ENCODE measurements around the gene CTNND2. TPM values are rescaled to one million over a fixed set of nuclear protein-coding genes. Genes with fewer than 3 reads are reported as not detected.

The CTNND2 gene
- total RNA-seq, 2 experiments from 2014 or later = not detected

DNA sequence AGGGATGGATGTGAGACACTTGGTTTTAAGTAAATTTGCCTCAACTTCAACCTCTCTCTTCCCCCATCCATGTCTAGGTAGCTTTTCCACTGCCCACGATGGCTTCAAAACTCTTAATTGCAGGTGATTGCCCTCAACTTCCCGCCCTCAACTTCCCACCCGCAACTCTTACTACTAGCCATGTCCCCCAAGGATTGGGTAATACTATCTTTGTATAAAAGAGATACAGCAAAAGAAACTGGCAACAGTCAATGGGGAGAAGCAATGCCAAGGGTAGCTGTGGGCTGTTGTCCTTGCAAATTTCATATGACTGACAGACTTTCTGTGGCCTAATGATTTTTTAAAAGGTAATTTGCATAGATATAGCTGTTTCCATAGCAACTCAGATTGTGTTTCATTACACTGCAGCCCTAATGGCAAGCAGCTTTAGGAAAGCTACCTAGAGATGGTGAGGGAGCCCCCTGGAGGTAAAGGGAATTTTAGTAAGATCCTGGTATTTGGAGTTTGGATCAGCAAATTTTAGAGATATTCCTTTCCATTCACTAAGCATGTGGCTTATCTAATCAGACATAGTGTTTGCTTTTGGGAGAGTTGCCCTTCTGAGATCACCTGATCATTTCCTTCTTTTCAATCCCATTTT, 721.7 kb downstream of the CTNND2 start:
- peaks cover 6% of the 10 kb centered on the region for H3K4me1 Mint-ChIP-seq (ENCODE audit: low read depth)
- no peaks in the 10 kb centered on the region for H3K9me3 Mint-ChIP-seq
- intact Hi-C loops (cut with micrococcal nuclease) = loop anchor here (1.0 to 2.0 kb wide), 3 partner anchors 194 to 487 kb away; no protein-coding TSS in a partner anchor
- H3K36me3 Mint-ChIP-seq (ENCODE audit: low read depth) = no peaks in the 10 kb centered on the region
- peaks cover 2% of the 10 kb centered on the region for H3K27me3 Mint-ChIP-seq (ENCODE audit: low read depth)
- CTCF ChIA-PET = interaction anchor here (1.8 kb wide), 1 partner anchor 194 kb away, joined by 8 read pairs; no protein-coding TSS in a partner anchor
- H3K27ac Mint-ChIP-seq = no peak overlapping the region
- DNase-seq = no peak
- H3K4me3 Mint-ChIP-seq = no peak overlapping the region

DNA sequence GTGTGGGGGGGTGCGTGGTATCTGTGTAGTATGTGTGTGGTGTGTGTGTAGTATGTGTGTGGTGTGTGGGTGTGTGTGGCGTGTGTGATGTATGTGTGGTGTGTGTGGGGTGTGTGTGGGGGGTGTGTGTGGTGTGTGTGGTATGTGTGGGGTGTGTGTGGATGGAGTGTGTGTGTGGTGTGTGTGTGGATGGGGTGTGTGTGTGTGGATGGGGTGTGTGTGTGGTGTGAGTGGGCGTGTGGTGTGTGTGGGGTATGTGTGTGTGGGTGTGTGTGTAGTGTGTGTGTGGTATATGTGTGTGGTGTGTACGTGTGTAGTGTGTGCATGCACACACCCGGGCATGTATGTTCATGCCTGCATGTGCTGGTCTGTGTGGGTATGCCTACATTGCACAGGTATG, 722.3 kb downstream of the CTNND2 start:
- Mint-ChIP-seq H3K27me3 (ENCODE audit: low read depth) (peaks cover 2% of the 10 kb centered on the region), H3K4me1 (ENCODE audit: low read depth) (peaks cover 6% of the 10 kb centered on the region), H3K9me3 (no peaks in the 10 kb centered on the region), H3K4me3 (no peak overlapping the region), H3K36me3 (ENCODE audit: low read depth) (no peaks in the 10 kb centered on the region), H3K27ac (no peak overlapping the region)
- DNase-seq = no peak
- CTCF ChIA-PET = interaction anchor here (1.8 kb wide), 1 partner anchor 193 kb away, joined by 8 read pairs; no protein-coding TSS in a partner anchor
- intact Hi-C loops (cut with micrococcal nuclease) = loop anchor here (1.0 to 2.0 kb wide), 3 partner anchors 194 to 487 kb away; no protein-coding TSS in a partner anchor

DNA sequence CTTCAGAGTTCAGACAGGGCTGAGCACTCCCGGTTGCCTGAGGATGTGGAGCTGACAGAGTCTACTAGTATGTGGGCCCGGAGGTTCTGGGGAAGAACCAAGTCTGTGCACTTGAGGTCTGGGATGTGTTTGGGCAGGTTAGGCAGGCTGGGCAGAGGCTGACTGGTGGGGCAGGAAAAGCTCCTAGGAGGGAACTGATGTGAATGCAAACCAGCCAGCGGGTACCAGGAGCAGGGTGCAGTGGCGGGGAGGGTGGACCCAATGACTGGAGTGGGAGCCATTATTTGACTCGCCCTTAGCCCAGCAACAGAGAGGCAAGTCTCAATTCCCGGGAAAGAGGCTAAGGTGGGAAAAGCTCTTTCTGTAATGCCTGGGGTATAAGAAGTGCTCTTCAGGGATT, 723.4 kb downstream of the CTNND2 start:
- H3K4me3 Mint-ChIP-seq = no peak overlapping the region
- CTCF ChIA-PET = no interaction called here
- H3K27me3 Mint-ChIP-seq (ENCODE audit: low read depth) = peaks cover 5% of the 10 kb centered on the region
- peaks cover 6% of the 10 kb centered on the region for H3K4me1 Mint-ChIP-seq (ENCODE audit: low read depth)
- H3K9me3 Mint-ChIP-seq = no peaks in the 10 kb centered on the region
- H3K27ac Mint-ChIP-seq = no peak overlapping the region
- H3K36me3 Mint-ChIP-seq (ENCODE audit: low read depth) = no peaks in the 10 kb centered on the region
- intact Hi-C loops (cut with micrococcal nuclease) = no loop called here
- DNase-seq = no peak

DNA sequence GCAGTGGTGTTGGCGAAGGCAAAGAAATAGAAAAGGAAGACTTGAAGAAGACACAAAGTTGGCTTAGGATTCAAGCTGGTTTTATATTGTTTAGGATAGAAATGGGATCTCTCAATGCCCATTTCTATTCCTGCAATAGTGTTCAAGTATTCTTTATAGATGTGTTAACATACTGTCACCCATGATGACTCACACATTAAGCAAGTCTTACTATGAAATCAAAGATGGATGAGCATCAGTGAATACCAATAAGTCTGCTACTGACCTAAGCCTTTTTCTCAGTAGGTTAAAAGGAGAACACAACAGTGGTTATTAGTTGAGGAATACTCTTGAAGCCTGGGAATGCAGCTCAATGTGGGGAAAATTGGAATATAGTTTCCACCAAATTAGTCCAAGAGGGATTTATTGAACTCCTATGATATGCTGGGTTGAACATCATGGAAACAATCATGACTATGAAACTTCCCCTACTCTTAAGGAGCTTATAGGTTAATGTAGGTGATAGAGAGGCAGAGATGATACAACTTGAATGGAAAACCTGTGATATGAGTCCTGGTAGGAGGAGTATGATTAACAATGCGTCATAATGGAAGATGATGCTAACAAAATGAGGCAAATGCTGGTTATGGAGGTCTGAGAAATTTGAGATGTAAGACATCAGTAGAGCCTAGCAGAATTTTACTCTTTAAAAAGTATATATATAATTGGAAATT, 726.1 kb downstream of the CTNND2 start:
- Mint-ChIP-seq H3K27ac (no peak overlapping the region), H3K27me3 (ENCODE audit: low read depth) (peaks cover 8% of the 10 kb centered on the region), H3K4me3 (no peak overlapping the region), H3K9me3 (no peaks in the 10 kb centered on the region), H3K36me3 (ENCODE audit: low read depth) (no peaks in the 10 kb centered on the region), H3K4me1 (ENCODE audit: low read depth) (peaks cover 6% of the 10 kb centered on the region)
- CTCF ChIA-PET = no interaction called here
- no peak for DNase-seq
- intact Hi-C loops (cut with micrococcal nuclease) = loop anchor here (1.0 kb wide), 1 partner anchor 35 kb away; no protein-coding TSS in a partner anchor

DNA sequence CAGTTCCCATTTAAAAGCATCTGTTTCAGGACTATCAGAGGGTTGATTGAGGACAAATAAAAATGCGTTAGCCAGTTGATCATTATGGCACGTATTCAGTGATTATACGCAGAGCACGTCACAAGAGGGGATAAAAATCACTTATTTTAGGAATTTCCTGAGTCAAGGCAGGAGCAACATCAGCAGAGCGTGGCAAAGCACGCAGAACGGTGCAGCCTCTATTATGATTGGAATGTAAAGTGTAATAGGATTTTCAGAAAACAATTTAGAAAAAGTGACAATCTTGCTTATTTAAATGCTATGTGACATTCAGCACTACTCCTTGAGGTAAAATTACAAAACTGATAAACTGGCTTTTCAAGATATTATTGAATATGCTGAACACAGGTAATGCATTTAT, 729.7 kb downstream of the CTNND2 start:
- no peak overlapping the region for H3K4me3 Mint-ChIP-seq
- CTCF ChIA-PET = interaction anchor here (0.7 kb wide), 1 partner anchor 165 kb away, joined by 3 read pairs; no protein-coding TSS in a partner anchor
- intact Hi-C loops (cut with micrococcal nuclease) = no loop called here
- no peak overlapping the region for H3K27ac Mint-ChIP-seq
- H3K27me3 Mint-ChIP-seq (ENCODE audit: low read depth) = peaks cover 8% of the 10 kb centered on the region
- no peaks in the 10 kb centered on the region for H3K36me3 Mint-ChIP-seq (ENCODE audit: low read depth)
- no peak for DNase-seq
- H3K4me1 Mint-ChIP-seq (ENCODE audit: low read depth) = peaks cover 11% of the 10 kb centered on the region
- no peaks in the 10 kb centered on the region for H3K9me3 Mint-ChIP-seq

DNA sequence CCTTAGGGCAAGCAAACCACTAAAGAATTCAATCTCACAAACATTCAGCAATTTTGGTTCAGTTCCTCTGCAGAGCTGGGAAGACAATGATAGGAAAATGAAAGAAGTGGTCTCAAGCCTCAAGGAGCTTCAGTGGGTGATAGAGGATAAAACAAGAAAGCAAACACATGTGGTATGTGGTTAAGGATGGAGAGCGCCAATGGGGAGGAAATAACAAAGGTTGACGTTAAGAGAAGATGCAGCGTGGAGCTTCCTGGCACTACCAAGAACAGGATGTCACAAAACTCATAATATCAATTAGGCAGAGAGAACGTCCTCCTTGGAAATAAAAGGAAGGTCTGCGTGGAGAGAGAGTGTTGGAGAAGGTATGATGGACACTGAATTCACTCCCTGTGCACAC, 731.8 kb downstream of the CTNND2 start:
- no peaks in the 10 kb centered on the region for H3K9me3 Mint-ChIP-seq

DNA sequence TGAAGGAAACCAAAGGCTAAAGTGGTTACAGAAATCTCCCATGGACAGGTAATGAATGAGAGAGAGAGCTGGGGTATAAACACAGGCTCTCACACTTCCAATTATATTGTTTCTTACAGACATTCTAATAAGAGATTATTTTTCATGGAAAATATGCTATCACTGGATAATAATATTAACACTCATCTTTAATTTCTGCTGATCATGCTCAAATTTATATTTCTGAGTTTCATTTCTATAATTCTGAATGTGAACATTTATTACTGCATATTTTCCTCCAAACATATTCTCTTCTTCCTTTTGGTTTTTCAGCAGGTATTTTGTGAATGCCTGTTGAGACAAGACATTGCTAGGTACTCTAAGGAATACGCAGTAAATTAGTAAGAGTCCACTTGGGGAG, 733.0 kb downstream of the CTNND2 start:
- CTCF ChIA-PET = no interaction called here
- Mint-ChIP-seq H3K27me3 (ENCODE audit: low read depth) (peaks cover 13% of the 10 kb centered on the region), H3K9me3 (no peaks in the 10 kb centered on the region), H3K27ac (no peak overlapping the region), H3K4me1 (ENCODE audit: low read depth) (peaks cover 5% of the 10 kb centered on the region), H3K4me3 (no peak overlapping the region), H3K36me3 (ENCODE audit: low read depth) (no peaks in the 10 kb centered on the region)
- intact Hi-C loops (cut with micrococcal nuclease) = no loop called here
- no peak for DNase-seq

More for the DNA sequence above, 731.8 kb downstream of the CTNND2 start:
- H3K4me3 Mint-ChIP-seq = no peak overlapping the region
- CTCF ChIA-PET = no interaction called here
- H3K36me3 Mint-ChIP-seq (ENCODE audit: low read depth) = no peaks in the 10 kb centered on the region
- DNase-seq = no peak
- no peak overlapping the region for H3K27ac Mint-ChIP-seq
- intact Hi-C loops (cut with micrococcal nuclease) = no loop called here
- peaks cover 5% of the 10 kb centered on the region for H3K4me1 Mint-ChIP-seq (ENCODE audit: low read depth)
- peaks cover 14% of the 10 kb centered on the region for H3K27me3 Mint-ChIP-seq (ENCODE audit: low read depth)

DNA sequence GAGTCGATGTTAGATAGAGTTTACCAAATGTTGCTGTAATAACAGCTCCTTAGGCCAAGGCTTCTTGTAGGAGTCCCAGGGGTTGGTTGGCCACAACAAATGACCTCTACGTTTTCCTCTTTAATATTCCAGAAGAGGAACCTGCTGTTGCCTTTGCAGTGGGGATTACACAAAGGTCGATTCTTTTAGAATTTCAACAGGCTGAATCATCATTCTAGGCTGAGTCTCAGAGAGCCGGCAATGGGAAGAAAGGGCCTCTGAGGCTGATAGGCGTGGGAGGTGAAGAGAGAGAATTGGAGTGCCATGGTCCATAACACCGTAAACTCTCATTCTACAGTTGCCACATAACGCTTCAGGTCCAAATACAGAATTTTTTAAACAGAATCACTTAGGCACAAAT, 737.3 kb downstream of the CTNND2 start:
- Mint-ChIP-seq H3K27me3 (ENCODE audit: low read depth) (peaks cover 8% of the 10 kb centered on the region), H3K9me3 (no peaks in the 10 kb centered on the region), H3K27ac (no peak overlapping the region), H3K4me1 (ENCODE audit: low read depth) (no peaks in the 10 kb centered on the region), H3K4me3 (no peak overlapping the region), H3K36me3 (ENCODE audit: low read depth) (no peaks in the 10 kb centered on the region)
- intact Hi-C loops (cut with micrococcal nuclease) = no loop called here
- CTCF ChIA-PET = no interaction called here
- no peak for DNase-seq

DNA sequence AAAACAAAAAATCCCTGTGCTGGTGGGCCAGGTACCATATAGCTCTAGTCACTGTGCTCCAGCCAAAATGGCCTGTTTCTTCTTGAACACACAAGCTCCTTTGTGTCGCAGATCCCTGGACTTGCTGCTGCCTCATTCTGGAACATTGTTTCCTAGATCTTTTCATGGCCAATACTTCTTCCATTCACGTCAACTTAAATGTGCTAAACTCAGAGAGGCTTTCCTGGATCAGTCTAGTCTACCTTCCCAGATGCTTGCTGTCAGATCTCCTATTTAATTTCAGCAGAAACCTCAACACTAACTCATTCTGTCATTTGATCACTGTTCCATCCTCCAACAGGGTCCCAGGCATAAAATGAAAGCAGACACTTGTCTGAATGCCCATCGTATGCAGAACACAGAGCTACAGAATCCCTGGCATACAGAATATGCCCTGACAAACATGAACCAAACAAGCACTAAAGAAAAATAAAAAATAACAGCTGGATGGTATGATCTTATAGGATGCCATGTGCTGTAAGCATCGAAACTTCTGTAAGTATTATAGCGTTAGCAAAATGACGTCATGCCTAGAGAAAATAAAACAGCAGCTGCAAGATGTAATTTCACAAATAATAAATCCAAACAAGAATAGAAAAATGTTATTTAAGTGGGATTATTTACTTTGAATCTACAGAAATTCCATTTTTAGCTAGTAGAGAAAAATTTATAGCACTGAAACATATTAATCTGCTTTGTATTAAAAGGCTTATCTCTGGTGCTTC, 739.5 kb downstream of the CTNND2 start:
- no peaks in the 10 kb centered on the region for H3K9me3 Mint-ChIP-seq
- H3K4me1 Mint-ChIP-seq (ENCODE audit: low read depth) = no peaks in the 10 kb centered on the region
- CTCF ChIA-PET = no interaction called here
- H3K4me3 Mint-ChIP-seq = no peak overlapping the region
- peaks cover 8% of the 10 kb centered on the region for H3K27me3 Mint-ChIP-seq (ENCODE audit: low read depth)
- H3K36me3 Mint-ChIP-seq (ENCODE audit: low read depth) = no peaks in the 10 kb centered on the region
- DNase-seq = no peak
- intact Hi-C loops (cut with micrococcal nuclease) = no loop called here
- no peak overlapping the region for H3K27ac Mint-ChIP-seq

DNA sequence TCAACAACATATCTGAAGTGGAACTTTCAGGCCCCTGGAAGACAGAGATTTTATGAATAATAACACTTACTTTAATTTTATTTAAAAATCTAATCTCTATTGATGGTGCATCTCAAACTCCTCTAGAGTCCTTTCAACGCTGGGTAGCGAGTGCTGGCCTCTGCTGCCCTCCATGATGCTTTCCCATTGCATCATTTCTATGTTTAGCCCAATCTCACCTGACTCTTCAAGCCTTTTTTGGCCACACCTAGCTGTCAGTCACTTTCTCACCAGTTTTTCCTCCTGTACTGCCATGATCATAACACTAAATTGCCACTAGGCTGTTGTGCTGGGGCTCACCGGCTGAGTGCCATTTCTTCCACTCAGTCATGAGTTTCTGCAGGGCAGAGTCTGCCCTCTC, 747.1 kb downstream of the CTNND2 start:
- peaks cover 6% of the 10 kb centered on the region for H3K27me3 Mint-ChIP-seq (ENCODE audit: low read depth)
- no peaks in the 10 kb centered on the region for H3K9me3 Mint-ChIP-seq
- H3K4me3 Mint-ChIP-seq = no peak overlapping the region
- CTCF ChIA-PET = no interaction called here
- no peak overlapping the region for H3K27ac Mint-ChIP-seq
- DNase-seq = no peak
- intact Hi-C loops (cut with micrococcal nuclease) = no loop called here
- no peaks in the 10 kb centered on the region for H3K4me1 Mint-ChIP-seq (ENCODE audit: low read depth)
- H3K36me3 Mint-ChIP-seq (ENCODE audit: low read depth) = no peaks in the 10 kb centered on the region

DNA sequence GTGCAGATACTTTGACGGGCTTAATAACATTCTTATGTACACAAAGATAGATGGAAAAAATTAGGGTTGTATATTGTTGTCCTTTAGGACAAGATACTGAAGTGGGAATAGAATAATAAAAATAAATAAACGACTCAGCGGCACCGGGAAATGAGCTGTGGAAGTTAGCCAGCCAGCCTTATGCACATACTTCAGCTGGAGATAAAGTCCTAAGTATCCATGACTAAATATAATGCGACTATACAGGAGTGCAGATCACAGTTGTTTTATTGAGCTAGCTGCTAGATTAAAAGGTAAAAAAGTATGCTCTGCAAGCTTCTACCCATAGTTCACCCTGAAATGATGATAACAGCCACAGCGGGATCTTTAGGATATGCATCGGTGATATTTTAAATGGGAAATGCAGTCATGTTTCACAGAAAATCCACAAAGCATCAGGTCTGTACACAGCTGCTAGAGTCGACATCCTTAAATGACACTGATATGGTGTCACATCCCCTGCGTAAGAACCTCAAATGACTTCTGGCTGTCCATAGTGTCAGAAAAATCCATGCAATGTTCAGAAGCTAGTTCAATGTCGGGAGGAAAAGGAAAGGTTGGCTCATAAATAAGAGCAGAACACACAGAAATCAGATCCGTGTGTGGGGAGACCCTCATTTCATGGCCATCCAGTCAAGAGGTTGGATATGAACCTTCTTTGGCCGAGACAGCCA, 750.4 kb downstream of the CTNND2 start:
- no peak overlapping the region for H3K27ac Mint-ChIP-seq
- no peaks in the 10 kb centered on the region for H3K4me1 Mint-ChIP-seq (ENCODE audit: low read depth)
- no peaks in the 10 kb centered on the region for H3K9me3 Mint-ChIP-seq
- no peak for DNase-seq
- CTCF ChIA-PET = no interaction called here
- H3K36me3 Mint-ChIP-seq (ENCODE audit: low read depth) = no peaks in the 10 kb centered on the region
- H3K4me3 Mint-ChIP-seq = no peak overlapping the region
- peaks cover 6% of the 10 kb centered on the region for H3K27me3 Mint-ChIP-seq (ENCODE audit: low read depth)
- intact Hi-C loops (cut with micrococcal nuclease) = no loop called here

DNA sequence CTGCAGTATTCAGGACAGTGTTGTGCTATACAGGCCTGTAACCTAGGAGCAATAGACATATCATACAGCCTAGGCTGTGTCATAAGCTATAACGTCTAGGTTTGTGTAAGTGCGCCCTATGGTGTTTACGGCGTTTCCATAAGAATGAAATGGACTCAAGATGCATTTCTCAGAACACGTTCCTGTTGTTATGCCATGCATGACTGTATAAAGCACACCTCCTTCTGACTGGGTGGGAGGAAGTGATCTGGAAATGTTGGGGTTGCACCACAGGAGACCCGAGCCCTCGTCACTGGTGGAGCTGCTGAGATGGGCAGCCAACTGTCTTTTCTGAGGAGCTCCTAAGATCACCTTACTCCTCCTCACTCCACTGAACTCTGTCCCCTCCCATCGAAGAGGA, 751.9 kb downstream of the CTNND2 start:
- intact Hi-C loops (cut with micrococcal nuclease) = no loop called here
- Mint-ChIP-seq H3K4me1 (ENCODE audit: low read depth) (no peaks in the 10 kb centered on the region), H3K9me3 (no peaks in the 10 kb centered on the region), H3K27ac (no peak overlapping the region), H3K4me3 (no peak overlapping the region), H3K27me3 (ENCODE audit: low read depth) (peaks cover 6% of the 10 kb centered on the region), H3K36me3 (ENCODE audit: low read depth) (no peaks in the 10 kb centered on the region)
- no peak for DNase-seq
- CTCF ChIA-PET = no interaction called here
